Erythroblast (primary cell): ENCODE results near the gene CD44.
"Not testable (repeated sequence)": the region's sequence is repeated elsewhere in the genome, so short reads cannot be mapped to it uniquely, and the experiment has no call there.

ENCODE experiments used
- DNase-seq, 2 experiments: peaks; one replicate each; lab custom pipeline; 2025; lab: John Stamatoyannopoulos, UW
- GATA1 ChIP-seq: IDR thresholded peaks from 2 replicates; pipeline ENCODE4 v1.6.1; 2011; ENCODE audit warnings: low read depth, mild to moderate bottlenecking, control low read depth, low read length, moderate library complexity
- POLR2A ChIP-seq: IDR thresholded peaks from 2 replicates; pipeline ENCODE4 v1.6.1; 2011; ENCODE audit warnings: mild to moderate bottlenecking, low read length

The CD44 gene

GRCh38 chr11:35105319-35106079, 33.5 kb upstream of the CD44 start:
- TF ChIP-seq GATA1 (no peak), POLR2A (no peak)
- DNase-seq = peak; percentile 88 to 98

GRCh38 chr11:35106595-35106994, 32.4 kb upstream of the CD44 start:
- no peak for DNase-seq
- TF ChIP-seq GATA1 (no peak), POLR2A (no peak)

GRCh38 chr11:35107861-35108260, 31.1 kb upstream of the CD44 start:
- no peak for TF ChIP-seq GATA1
- DNase-seq = peak in 1 of 2 experiments; percentile 14

- not testable (repeated sequence) for DNase-seq
Measured at GRCh38 chr11:35108336-35108735, 30.6 kb upstream of the CD44 start.

- no peak for TF ChIP-seq POLR2A
- no peak for TF ChIP-seq GATA1
- no peak for DNase-seq
Measured at GRCh38 chr11:35109041-35109440, 29.9 kb upstream of the CD44 start.

DNA sequence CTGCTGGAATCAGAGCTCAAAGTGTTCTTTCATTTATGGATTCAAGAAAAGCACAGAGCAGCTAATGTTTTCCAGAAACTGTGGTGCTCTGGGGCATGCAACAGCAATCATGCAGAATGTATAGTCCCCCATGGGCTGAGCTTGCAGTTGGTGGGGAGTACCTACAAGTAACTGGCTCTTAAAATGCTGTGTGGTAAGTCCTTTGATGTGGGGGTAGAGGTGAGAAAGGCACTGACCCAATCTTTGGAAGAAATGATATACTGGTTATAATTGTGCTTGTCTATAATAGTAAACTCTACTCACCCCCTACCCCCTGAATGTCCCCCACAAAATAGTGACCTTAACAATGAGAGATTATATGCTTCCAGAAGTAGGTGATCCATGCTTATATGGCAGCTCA, 29.1 kb upstream of the CD44 start:
- TF ChIP-seq POLR2A (no peak), GATA1 (no peak)

DNA sequence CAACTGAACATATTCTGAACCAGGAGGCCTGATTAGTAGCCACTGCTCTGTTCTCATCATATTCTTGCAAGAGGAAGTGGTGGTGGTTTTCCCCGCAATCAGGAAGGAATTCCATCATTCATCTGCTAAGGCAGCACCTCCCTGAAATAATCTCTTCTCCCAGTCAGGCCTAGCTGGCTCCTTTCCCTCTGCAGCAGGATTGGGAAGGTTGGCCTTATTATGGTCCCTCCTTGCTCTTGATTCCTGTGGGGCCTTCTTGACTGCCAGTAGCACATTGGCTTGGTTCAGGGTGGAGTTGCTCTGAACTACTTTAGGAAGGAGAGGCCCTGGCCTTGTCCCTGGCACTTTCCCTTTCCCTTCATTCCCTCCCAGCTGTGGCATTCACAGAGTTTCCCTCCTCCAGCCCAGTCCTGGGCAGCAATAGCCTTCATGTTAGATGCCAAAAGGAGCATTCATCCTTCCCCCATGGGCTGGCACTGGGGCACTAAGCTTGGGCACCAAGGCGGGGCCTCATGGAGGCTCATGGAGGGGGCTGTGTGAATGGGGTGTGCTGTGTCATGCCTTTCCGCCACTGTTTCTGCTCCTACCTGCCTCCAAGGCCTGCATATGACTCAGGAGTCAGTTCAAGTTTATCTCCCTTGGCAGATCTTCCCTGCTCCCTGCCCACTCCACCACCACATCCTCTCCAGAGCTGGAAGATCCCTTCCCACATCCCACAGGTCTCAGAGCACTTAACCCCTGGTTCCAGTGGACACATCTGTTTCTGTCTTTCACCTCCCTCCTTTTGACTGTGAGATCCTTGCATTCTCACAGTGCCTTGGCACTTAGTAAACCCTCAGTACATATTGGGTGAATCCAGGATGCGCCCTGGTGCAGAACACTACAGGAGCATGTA, 27.6 kb upstream of the CD44 start:
- DNase-seq = no peak

More for the DNA sequence above, 29.1 kb upstream of the CD44 start:
- no peak for DNase-seq

DNA sequence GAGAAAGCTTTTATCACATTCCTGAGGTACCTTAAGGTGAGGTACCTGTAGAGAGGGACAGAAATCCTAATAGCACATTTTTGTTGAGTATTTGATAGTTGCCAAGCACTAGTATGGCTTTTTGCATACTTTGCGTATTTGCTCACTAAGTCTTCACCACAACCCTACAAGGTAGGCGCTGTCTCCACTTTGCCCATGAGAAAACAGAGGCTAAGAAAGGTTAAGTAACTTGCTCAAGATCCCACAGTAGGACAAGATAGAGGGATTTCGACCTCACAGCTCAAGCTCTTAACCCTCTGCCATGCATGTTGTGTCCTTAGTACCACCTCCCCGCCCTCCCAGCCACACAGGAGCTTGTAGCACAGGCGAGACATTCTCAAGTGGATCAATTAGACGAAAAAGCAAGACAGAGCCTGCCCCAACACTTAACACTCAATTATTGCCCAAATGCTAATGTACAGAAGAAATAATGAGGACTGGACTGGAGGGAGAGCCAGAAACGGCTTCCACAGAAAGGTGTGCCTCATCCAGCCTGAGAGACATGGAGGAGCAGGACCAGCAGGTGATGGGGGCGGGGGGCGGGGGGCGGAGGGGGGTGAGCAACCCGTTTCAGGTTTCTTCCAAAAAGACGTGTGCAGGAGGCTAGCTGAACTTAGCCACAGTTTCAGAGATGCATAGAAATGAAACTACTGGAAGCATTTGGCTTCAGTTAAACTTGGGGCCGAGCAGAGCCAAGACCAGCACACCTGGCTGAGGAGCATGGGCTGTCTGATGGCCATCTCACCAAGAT, 26.7 kb upstream of the CD44 start:
- TF ChIP-seq POLR2A (no peak), GATA1 (no peak)
- no peak for DNase-seq

More for the DNA sequence above, 27.6 kb upstream of the CD44 start:
- TF ChIP-seq GATA1 = no peak
- TF ChIP-seq POLR2A = no peak

DNA sequence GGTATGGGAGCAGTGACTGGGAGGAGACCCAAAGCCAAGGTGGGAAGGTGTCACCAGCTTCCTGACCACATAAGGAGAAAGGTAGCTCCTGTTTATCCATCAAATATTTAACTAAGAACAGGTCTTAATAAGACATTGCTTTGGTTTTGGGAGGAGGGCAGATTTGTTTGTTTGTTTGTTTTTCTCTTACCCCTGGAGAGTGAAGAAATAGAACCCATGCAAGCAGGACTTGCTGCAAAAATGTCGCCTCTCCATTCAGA, 26.2 kb upstream of the CD44 start:
- no peak for DNase-seq

GRCh38 chr11:35114906-35115687, 23.9 kb upstream of the CD44 start:
- no peak for DNase-seq
- no peak for TF ChIP-seq POLR2A
- no peak for TF ChIP-seq GATA1

More for the DNA sequence above, 26.2 kb upstream of the CD44 start:
- TF ChIP-seq GATA1 (no peak), POLR2A (no peak)

DNA sequence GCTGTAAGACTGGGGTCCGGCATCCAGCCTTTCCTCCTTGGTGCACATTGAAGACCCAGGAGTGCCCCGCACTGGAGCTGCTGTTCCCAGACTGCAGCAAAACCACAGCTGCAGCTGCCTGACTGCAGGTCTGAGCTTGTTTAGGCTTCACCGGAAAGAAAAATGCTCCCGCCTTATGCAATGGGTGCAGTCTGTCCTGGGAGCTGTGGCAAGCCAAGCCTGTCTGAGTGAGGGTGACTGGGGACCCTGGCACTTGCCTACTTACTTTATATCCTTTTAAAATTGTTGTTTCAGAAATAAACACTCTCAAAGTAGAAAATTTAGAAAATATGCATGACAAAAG, 23.3 kb upstream of the CD44 start:
- no peak for DNase-seq
- TF ChIP-seq POLR2A (no peak), GATA1 (no peak)

- TF ChIP-seq GATA1 = no peak
Measured at GRCh38 chr11:35116245-35116644, 22.7 kb upstream of the CD44 start.

GRCh38 chr11:35116762-35117640, 22.0 kb upstream of the CD44 start:
- DNase-seq = peak in 1 of 2 experiments; percentile 15
- TF ChIP-seq GATA1 (no peak), POLR2A (no peak)

More at GRCh38 chr11:35116245-35116644, 22.7 kb upstream of the CD44 start:
- no peak for DNase-seq
